ENCODE results near the gene REEP1. TPM values are rescaled to one million over a fixed set of nuclear protein-coding genes. Genes with fewer than 3 reads are reported as not detected.
A peak's percentile ranks its signal among the peaks of the same experiment; 100 is the strongest.

Gene REEP1
- total and polyA plus RNA-seq, 4 experiments from 2014 or later: 0.15 TPM; not detected in 3

DNA sequence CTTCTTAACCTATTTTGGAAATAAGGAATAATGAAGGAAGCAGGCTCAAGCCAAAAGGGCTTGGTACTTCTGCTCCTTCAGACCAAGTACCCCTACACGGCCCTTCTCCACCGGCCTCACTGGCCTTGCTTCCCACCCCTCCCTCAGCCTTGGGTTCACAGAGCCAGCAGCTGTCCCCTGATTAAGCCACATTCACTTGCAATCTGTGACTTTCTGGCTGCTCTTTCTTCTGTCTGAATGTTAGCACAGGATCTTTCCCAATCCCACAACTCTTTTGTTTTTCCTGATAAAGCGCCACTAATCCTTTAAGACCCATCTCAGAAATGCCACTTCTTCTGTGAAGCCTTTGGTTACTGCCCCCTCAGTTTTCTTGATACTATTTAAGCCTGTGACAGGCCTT, 52.4 kb downstream of the REEP1 start:
- ChIA-PET CTCF (ENCODE audit: partially characterized antibody) (no interaction called here), POLR2A (ENCODE audit: partially characterized antibody) (no interaction called here)
- no peak for DNase-seq
- H3K9me3 ChIP-seq (ENCODE audit: control insufficient read depth in 1 of 2, low read length in 2 of 2): no peaks in the 10 kb centered on the region
- no peaks in the 10 kb centered on the region for H3K9me3 Mint-ChIP-seq
- intact Hi-C loops (cut with micrococcal nuclease): no loop called here
- peaks cover 7 to 12% of the 10 kb centered on the region in 2 donors for H3K27me3 Mint-ChIP-seq
- H3K36me3 ChIP-seq (ENCODE audit: insufficient read depth, low read length): no peaks in the 10 kb centered on the region
- no peaks in the 10 kb centered on the region for H3K4me1 ChIP-seq (ENCODE audit: insufficient read depth, low read length)
- H3K4me3 ChIP-seq (ENCODE audit: low read length in 2 of 2): no peak overlapping the region
- H3K27ac ChIP-seq (ENCODE audit: low read depth, low read length): no peak overlapping the region
- H3K27ac Mint-ChIP-seq: no peak overlapping the region
- no peaks in the 10 kb centered on the region for H3K27me3 ChIP-seq (ENCODE audit: insufficient read depth, low read length)
- H3K4me3 Mint-ChIP-seq: no peak overlapping the region
- no peaks in the 10 kb centered on the region for H3K36me3 Mint-ChIP-seq
- H3K4me1 Mint-ChIP-seq: no peaks in the 10 kb centered on the region

DNA sequence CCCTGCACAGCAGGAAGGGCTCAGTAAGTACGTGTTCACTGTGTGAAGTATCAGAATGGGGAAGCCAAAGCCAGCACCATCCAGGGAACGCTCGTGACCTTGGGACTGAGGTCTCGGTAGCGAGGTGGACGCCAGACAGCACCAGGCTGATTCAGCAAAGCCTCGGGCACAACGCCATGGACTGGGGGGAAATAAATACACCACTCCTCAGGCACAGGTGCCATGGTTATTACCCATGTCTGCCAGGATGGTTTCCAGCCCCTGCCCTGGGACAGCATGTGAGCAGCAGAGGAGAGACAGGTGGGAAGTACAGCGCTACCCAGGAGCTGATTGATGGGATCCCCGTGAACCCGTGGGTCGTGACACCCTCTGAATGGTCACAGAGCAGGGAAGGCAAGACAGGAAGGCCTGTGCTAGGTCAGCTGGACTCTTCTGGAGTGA, 53.0 kb downstream of the REEP1 start:
- Mint-ChIP-seq H3K27ac (no peak overlapping the region), H3K4me3 (no peak overlapping the region), H3K36me3 (no peaks in the 10 kb centered on the region), H3K27me3 (peaks cover 7 to 9% of the 10 kb centered on the region in 2 donors), H3K9me3 (no peaks in the 10 kb centered on the region), H3K4me1 (no peaks in the 10 kb centered on the region)
- Histone ChIP-seq H3K27ac (ENCODE audit: low read depth, low read length) (no peak overlapping the region), H3K4me1 (ENCODE audit: insufficient read depth, low read length) (no peaks in the 10 kb centered on the region), H3K4me3 (ENCODE audit: low read length in 2 of 2) (no peak overlapping the region), H3K9me3 (ENCODE audit: control insufficient read depth in 1 of 2, low read length in 2 of 2) (no peaks in the 10 kb centered on the region), H3K27me3 (ENCODE audit: insufficient read depth, low read length) (no peaks in the 10 kb centered on the region), H3K36me3 (ENCODE audit: insufficient read depth, low read length) (no peaks in the 10 kb centered on the region)
- CTCF ChIA-PET (ENCODE audit: partially characterized antibody): interaction anchor here (1.8 kb wide), 1 partner anchor 11 kb away, joined by 5 read pairs; no protein-coding TSS in a partner anchor
- POLR2A ChIA-PET (ENCODE audit: partially characterized antibody): no interaction called here
- intact Hi-C loops (cut with micrococcal nuclease): no loop called here
- no peak for DNase-seq

DNA sequence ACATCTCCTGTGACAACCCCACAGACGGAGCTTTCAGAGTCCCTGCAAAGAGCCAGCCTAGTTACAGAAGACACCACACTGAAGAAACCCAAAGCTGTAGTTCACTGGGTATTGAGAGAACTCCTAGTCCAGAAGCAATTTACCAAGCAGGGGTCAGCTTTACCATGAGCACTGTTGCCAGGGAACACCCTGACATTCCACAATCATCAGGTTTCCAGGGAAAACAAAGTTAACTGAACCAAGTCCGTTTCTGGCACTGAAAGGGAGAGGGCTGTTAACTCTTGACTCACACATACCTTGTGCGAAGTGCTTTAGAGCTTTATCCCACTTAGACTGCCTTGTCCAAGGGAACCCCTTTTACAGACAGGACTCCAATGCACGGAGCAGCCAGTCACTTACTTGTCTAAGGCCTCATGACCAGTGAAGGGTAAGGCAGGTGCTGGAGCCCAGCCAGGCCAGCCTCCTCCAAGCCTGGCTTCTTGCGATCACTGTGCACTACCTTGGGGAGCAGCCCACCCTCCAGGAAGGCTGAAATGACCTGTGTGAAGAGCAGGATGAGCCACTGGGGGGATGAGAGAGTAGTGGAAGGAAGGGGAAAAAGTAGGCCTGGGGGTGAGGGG, 53.9 kb downstream of the REEP1 start:
- Mint-ChIP-seq H3K27ac (no peak overlapping the region), H3K36me3 (no peaks in the 10 kb centered on the region), H3K4me3 (no peak overlapping the region), H3K27me3 (peaks cover 4 to 9% of the 10 kb centered on the region in 2 donors), H3K9me3 (no peaks in the 10 kb centered on the region), H3K4me1 (no peaks in the 10 kb centered on the region)
- H3K36me3 ChIP-seq (ENCODE audit: insufficient read depth, low read length): no peaks in the 10 kb centered on the region
- ChIA-PET CTCF (ENCODE audit: partially characterized antibody) (interaction anchor here (1.8 kb wide), 1 partner anchor 12 kb away, joined by 5 read pairs; no protein-coding TSS in a partner anchor), POLR2A (ENCODE audit: partially characterized antibody) (no interaction called here)
- no peak overlapping the region for H3K27ac ChIP-seq (ENCODE audit: low read depth, low read length)
- no peaks in the 10 kb centered on the region for H3K9me3 ChIP-seq (ENCODE audit: control insufficient read depth in 1 of 2, low read length in 2 of 2)
- H3K4me3 ChIP-seq (ENCODE audit: low read length in 2 of 2): no peak overlapping the region
- no peaks in the 10 kb centered on the region for H3K27me3 ChIP-seq (ENCODE audit: insufficient read depth, low read length)
- intact Hi-C loops (cut with micrococcal nuclease): no loop called here
- no peak for DNase-seq
- no peaks in the 10 kb centered on the region for H3K4me1 ChIP-seq (ENCODE audit: insufficient read depth, low read length)

DNA sequence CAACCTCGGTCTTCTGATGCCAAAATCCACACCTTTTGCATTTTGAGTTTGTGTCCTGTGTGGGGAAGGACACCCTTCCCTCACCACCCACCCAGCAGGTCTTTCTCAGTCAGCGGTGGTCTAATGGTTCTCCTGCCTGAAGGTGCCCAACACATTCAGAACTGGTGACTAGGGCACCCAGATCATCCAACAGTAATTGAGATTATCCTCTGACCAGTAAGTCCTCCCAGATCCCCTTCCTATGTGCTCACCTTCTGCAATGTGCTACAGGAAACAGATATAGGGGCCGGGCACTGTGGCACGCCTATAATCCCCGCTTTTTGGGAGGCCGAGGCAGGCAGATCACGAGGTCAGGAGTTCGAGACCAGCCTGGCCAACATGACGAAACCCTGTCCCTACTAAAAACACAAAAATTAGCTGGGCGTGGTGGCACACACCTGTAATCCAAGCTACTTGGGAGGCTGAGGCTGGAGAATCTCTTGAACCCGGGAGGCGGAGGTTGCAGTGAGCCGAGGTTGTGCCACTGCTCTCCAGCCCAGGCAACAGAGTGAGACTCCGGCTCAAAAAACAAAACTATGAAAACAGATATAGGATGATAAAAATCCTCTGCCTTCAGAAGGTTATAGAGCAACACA, 56.2 kb downstream of the REEP1 start:
- intact Hi-C loops (cut with micrococcal nuclease): no loop called here
- CTCF ChIA-PET (ENCODE audit: partially characterized antibody): no interaction called here
- no peaks in the 10 kb centered on the region for H3K4me1 ChIP-seq (ENCODE audit: insufficient read depth, low read length)

DNA sequence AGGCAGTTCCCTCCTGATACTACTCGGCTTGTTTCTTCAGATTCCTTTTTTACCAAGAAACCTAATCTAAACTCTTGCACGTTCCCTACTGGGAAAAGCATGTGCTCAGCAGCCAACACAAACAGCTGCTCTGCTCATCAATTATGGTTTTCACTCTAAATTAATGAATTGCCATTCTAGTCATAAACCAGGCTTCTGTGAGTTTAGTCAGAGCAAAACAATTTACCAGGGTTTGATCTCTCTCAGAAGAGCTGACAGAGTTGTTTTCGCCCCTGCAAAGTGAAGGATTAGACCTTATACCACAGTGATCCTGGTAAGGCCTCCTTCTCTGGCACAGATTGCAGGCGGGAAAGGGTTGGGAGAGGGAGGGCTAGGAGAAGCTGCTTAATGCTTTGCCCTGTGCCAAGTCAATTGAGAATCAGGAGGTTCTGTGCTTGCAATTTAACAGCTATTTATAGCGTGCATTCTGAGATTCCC, 57.2 kb downstream of the REEP1 start:
- Histone ChIP-seq H3K4me3 (ENCODE audit: low read length in 2 of 2) (no peak overlapping the region), H3K4me1 (ENCODE audit: insufficient read depth, low read length) (no peaks in the 10 kb centered on the region), H3K27ac (ENCODE audit: low read depth, low read length) (no peak overlapping the region), H3K36me3 (ENCODE audit: insufficient read depth, low read length) (no peaks in the 10 kb centered on the region), H3K27me3 (ENCODE audit: insufficient read depth, low read length) (no peaks in the 10 kb centered on the region), H3K9me3 (ENCODE audit: control insufficient read depth in 1 of 2, low read length in 2 of 2) (no peaks in the 10 kb centered on the region)
- CTCF ChIA-PET (ENCODE audit: partially characterized antibody): no interaction called here
- intact Hi-C loops (cut with micrococcal nuclease): no loop called here
- Mint-ChIP-seq H3K4me3 (no peak overlapping the region), H3K9me3 (no peaks in the 10 kb centered on the region), H3K27me3 (peaks cover 2 to 7% of the 10 kb centered on the region in 2 donors), H3K27ac (no peak overlapping the region), H3K4me1 (no peaks in the 10 kb centered on the region), H3K36me3 (no peaks in the 10 kb centered on the region)
- no peak for DNase-seq
- POLR2A ChIA-PET (ENCODE audit: partially characterized antibody): no interaction called here

More for the DNA sequence above, 56.2 kb downstream of the REEP1 start:
- Histone ChIP-seq H3K9me3 (ENCODE audit: control insufficient read depth in 1 of 2, low read length in 2 of 2) (no peaks in the 10 kb centered on the region), H3K27ac (ENCODE audit: low read depth, low read length) (no peak overlapping the region), H3K4me3 (ENCODE audit: low read length in 2 of 2) (no peak overlapping the region), H3K27me3 (ENCODE audit: insufficient read depth, low read length) (no peaks in the 10 kb centered on the region), H3K36me3 (ENCODE audit: insufficient read depth, low read length) (no peaks in the 10 kb centered on the region)
- Mint-ChIP-seq H3K9me3 (no peaks in the 10 kb centered on the region), H3K27me3 (peaks cover 2 to 7% of the 10 kb centered on the region in 2 donors), H3K4me1 (no peaks in the 10 kb centered on the region), H3K27ac (no peak overlapping the region), H3K36me3 (no peaks in the 10 kb centered on the region), H3K4me3 (no peak overlapping the region)
- POLR2A ChIA-PET (ENCODE audit: partially characterized antibody): no interaction called here
- DNase-seq: no peak

DNA sequence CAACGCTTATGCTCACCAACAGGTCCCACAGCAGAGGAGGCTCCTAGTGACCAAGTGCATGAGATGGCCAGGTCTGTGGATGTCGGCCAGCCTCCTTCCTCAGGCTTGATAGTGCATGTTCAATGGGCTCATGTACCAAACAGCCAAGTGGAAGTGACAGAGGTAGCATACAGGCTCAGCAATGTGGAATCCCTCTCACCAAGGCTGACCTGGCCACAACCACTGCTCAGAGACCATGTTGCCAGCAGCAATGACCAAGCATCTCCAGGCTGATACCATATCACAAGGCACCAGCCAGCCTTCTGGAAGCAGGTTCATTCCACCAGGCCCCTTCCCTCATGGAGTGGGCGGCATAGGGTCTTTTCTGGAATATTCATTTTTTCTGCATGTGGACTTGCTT, 61.5 kb downstream of the REEP1 start:
- Histone ChIP-seq H3K9me3 (ENCODE audit: control insufficient read depth in 1 of 2, low read length in 2 of 2) (peaks cover 0 to 7% of the 10 kb centered on the region in 2 donors), H3K4me1 (ENCODE audit: insufficient read depth, low read length) (no peaks in the 10 kb centered on the region), H3K27ac (ENCODE audit: low read depth, low read length) (no peak overlapping the region), H3K4me3 (ENCODE audit: low read length in 2 of 2) (no peak overlapping the region), H3K36me3 (ENCODE audit: insufficient read depth, low read length) (no peaks in the 10 kb centered on the region), H3K27me3 (ENCODE audit: insufficient read depth, low read length) (no peaks in the 10 kb centered on the region)
- Mint-ChIP-seq H3K27ac (no peak overlapping the region), H3K9me3 (peaks cover 0 to 24% (median 18%) of the 10 kb centered on the region in 8 donors), H3K4me3 (no peak overlapping the region), H3K36me3 (peaks cover 8 to 10% of the 10 kb centered on the region in 2 donors), H3K4me1 (no peaks in the 10 kb centered on the region), H3K27me3 (peaks cover 0 to 4% of the 10 kb centered on the region in 2 donors)
- POLR2A ChIA-PET (ENCODE audit: partially characterized antibody): no interaction called here
- intact Hi-C loops (cut with micrococcal nuclease): no loop called here
- DNase-seq: no peak
- CTCF ChIA-PET (ENCODE audit: partially characterized antibody): no interaction called here

DNA sequence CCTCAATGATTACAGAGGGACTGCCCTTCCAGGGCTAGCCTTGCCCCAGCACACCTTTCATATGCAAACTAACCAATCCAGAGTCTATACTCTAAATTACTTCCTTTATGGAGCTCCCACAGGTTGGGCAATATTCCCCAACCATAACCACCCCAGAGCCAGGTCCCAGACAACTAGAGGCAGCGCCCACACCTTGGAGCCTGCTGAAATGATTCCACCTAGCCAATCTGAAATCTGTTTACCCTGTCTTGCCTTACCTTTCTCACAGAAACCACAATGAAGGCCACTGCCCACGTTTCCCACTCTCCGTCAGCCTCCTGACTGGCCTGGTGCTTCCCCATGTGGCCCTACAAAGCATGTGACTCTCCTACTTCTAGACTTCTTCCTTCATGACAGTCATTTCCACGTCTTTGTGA, 62.0 kb downstream of the REEP1 start:
- no peak overlapping the region for H3K4me3 ChIP-seq (ENCODE audit: low read length in 2 of 2)
- H3K9me3 ChIP-seq (ENCODE audit: control insufficient read depth in 1 of 2, low read length in 2 of 2): peaks cover 0 to 7% of the 10 kb centered on the region in 2 donors
- no peaks in the 10 kb centered on the region for H3K27me3 ChIP-seq (ENCODE audit: insufficient read depth, low read length)
- intact Hi-C loops (cut with micrococcal nuclease): no loop called here
- H3K27ac ChIP-seq (ENCODE audit: low read depth, low read length): no peak overlapping the region
- CTCF ChIA-PET (ENCODE audit: partially characterized antibody): no interaction called here
- POLR2A ChIA-PET (ENCODE audit: partially characterized antibody): no interaction called here
- H3K4me1 Mint-ChIP-seq: no peaks in the 10 kb centered on the region
- DNase-seq: no peak
- H3K27me3 Mint-ChIP-seq: peaks cover 0 to 4% of the 10 kb centered on the region in 2 donors
- no peak overlapping the region for H3K4me3 Mint-ChIP-seq
- no peaks in the 10 kb centered on the region for H3K4me1 ChIP-seq (ENCODE audit: insufficient read depth, low read length)
- H3K9me3 Mint-ChIP-seq: peaks cover 2 to 29% (median 24%) of the 10 kb centered on the region in 8 donors
- peak overlapping the region in 1 of 7 donors; percentile 31 for H3K27ac Mint-ChIP-seq
- H3K36me3 Mint-ChIP-seq: peaks cover 8 to 10% of the 10 kb centered on the region in 2 donors
- H3K36me3 ChIP-seq (ENCODE audit: insufficient read depth, low read length): no peaks in the 10 kb centered on the region

All from CD4-positive, alpha-beta memory T cell (primary cell).